ENCODE results near the gene RBCK1. TPM values are rescaled to one million over a fixed set of nuclear protein-coding genes. Genes with fewer than 3 reads are reported as not detected.

RBCK1 gene
- total RNA-seq, 1 experiment from 2014 or later = 115 TPM

DNA sequence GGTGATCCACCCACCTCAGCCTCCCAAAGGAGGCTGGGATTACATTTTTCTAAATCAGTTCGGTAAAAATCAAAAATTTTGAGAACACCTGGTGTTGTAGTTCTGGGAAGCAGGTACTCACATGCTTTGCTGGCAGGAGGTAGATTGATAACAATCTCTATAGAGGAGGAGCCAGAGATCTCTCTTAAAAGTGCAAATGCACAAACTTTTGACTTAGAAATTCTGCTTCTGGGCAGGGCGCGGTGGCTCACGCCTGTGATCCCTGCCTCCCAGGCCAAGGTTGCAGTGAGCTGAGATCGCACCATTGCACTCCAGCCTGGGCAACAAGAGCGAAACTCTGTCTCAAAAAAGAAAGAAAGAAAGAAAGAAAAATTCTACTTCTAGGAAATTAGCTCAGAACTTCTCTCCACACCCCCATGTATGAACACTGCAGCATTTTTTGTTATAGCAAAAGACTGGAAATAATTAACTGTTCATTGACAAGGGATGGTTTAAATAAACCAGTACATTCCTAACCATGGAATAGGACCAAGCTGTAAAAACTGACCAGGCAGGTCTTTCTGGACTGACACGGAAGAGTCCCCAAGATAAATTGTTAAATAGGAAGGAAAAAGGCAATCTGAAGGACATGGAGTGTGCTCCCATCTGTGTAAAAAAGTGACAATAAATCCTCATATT is 41.9 kb upstream of the RBCK1 start:
- CTCF ChIA-PET = interaction anchor here (1.2 kb wide), 1 partner anchor 66 kb away, joined by 4 read pairs; no protein-coding TSS in a partner anchor

DNA sequence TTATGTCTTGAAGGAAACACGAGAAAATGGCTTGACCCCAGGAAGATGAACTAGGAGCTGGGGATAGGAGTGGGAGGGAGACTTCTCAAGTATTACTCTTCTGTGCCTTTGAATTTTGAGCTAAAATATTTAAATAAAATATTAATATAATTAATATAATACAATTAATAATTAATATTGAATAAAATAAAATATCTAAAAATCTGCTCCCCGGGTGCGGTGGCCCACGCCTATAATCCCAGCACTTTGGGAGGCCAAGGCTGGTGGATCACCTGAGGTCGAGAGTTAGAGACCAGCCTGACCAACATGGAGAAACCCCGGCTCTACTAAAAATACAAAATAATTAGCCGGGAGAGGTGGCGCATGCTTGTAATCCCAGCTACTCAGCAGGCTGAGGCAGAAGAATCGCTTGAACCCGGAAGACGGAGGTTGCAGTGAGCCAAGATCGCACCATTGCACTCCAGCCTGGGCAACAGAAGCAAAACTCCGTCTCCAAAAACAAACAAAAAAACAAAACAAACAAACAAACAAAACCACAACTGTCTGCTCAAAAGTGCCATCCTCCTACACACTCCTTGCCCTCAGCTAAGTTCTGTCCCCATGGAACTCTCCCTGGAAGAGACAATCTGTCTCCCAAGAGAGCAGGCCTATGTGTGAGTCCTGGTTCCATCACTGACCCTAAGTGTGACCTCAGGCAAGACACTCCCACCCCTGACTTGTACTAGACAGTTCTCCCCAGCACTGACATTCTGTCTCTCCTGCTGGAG is 41.2 kb upstream of the RBCK1 start:
- ATAC-seq = no peak
- no peak overlapping the region for H2AFZ ChIP-seq (ENCODE audit: low read length)
- H3K9me3 ChIP-seq (ENCODE audit: low read length) = no peaks in the 10 kb centered on the region
- H3K36me3 ChIP-seq (ENCODE audit: low read depth, low read length) = no peaks in the 10 kb centered on the region
- H3K79me2 ChIP-seq (ENCODE audit: low read length) = peaks cover 9% of the 10 kb centered on the region; the same call in 1 of the 2 replicates
- H3K27me3 ChIP-seq (ENCODE audit: low read length) = no peaks in the 10 kb centered on the region
- ChIA-PET CTCF (interaction anchor here (1.2 kb wide), 1 partner anchor 65 kb away, joined by 4 read pairs; no protein-coding TSS in a partner anchor), POLR2A (ENCODE audit: unreplicated experiment) (interaction anchor here (0.6 to 0.7 kb wide), 2 partner anchors 13 to 63 kb away, joined by 3 to 8 read pairs; partner anchors contain the start of gene TRIB3)
- peak overlapping the region; percentile 44; the same call in 1 of the 2 replicates for H3K4me3 ChIP-seq (ENCODE audit: low read length)
- intact Hi-C loops (cut with micrococcal nuclease) = no loop called here
- BruUV-seq (replicated peaks) = no TSS peak
- H3K4me1 ChIP-seq (ENCODE audit: insufficient read depth, low read length) = peaks cover 86% of the 10 kb centered on the region
- DNase-seq = no peak
- 0 out of 2 replicates have a peak overlapping the region, but pooled peaks have one; percentile 49 for H3K9ac ChIP-seq (ENCODE audit: low read length)
- peaks cover 8% of the 10 kb centered on the region for H3F3A ChIP-seq (ENCODE audit: low read length, unreplicated experiment)
- H3K27ac ChIP-seq (ENCODE audit: low read length) = peak overlapping the region; percentile 86
- H4K20me1 ChIP-seq (ENCODE audit: low read length) = no peaks in the 10 kb centered on the region
- no peaks in the 10 kb centered on the region for H3K9me2 ChIP-seq (replicated peaks; ENCODE audit: low read length)
- peak overlapping the region; percentile 78 for H3K4me2 ChIP-seq (ENCODE audit: low read length)
- TF ChIP-seq EZH2phosphoT487 (IDR thresholded peaks at IDR 0.05; ENCODE audit: borderline replicate concordance, low read length) (no peak), EZH2 (IDR thresholded peaks at IDR 0.05; ENCODE audit: low read length, unreplicated experiment) (no peak), CTCF (conservative IDR thresholded peaks at IDR 0.05; ENCODE audit: low read depth, low read length) (no peak)

More for the DNA sequence above, 41.9 kb upstream of the RBCK1 start:
- Histone ChIP-seq H4K20me1 (ENCODE audit: low read length) (no peaks in the 10 kb centered on the region), H3K4me2 (ENCODE audit: low read length) (peak overlapping the region; percentile 78), H3F3A (ENCODE audit: low read length, unreplicated experiment) (peaks cover 8% of the 10 kb centered on the region), H3K36me3 (ENCODE audit: low read depth, low read length) (no peaks in the 10 kb centered on the region), H3K27ac (ENCODE audit: low read length) (peak overlapping the region; percentile 86), H3K79me2 (ENCODE audit: low read length) (peaks cover 9% of the 10 kb centered on the region; the same call in 1 of the 2 replicates), H3K9ac (ENCODE audit: low read length) (peak overlapping the region; percentile 49), H3K27me3 (ENCODE audit: low read length) (no peaks in the 10 kb centered on the region), H3K9me2 (replicated peaks; ENCODE audit: low read length) (no peaks in the 10 kb centered on the region), H3K4me3 (ENCODE audit: low read length) (peak overlapping the region; percentile 44; the same call in 1 of the 2 replicates), H3K4me1 (ENCODE audit: insufficient read depth, low read length) (peaks cover 79% of the 10 kb centered on the region), H3K9me3 (ENCODE audit: low read length) (no peaks in the 10 kb centered on the region), H2AFZ (ENCODE audit: low read length) (0 out of 2 replicates have a peak overlapping the region, but pooled peaks have one; percentile 3)
- ATAC-seq (peak; percentile 3; the same call in 1 of the 2 replicates), DNase-seq (peak; percentile 86)
- no TSS peak for BruUV-seq (replicated peaks)
- POLR2A ChIA-PET (ENCODE audit: unreplicated experiment) = interaction anchor here (0.6 to 0.7 kb wide), 2 partner anchors 14 to 64 kb away, joined by 3 to 8 read pairs; partner anchors contain the start of gene TRIB3
- TF ChIP-seq CTCF (conservative IDR thresholded peaks at IDR 0.05; ENCODE audit: low read depth, low read length) = no peak
- no peak for TF ChIP-seq EZH2 (IDR thresholded peaks at IDR 0.05; ENCODE audit: low read length, unreplicated experiment)
- TF ChIP-seq EZH2phosphoT487 (IDR thresholded peaks at IDR 0.05; ENCODE audit: borderline replicate concordance, low read length) = no peak
- intact Hi-C loops (cut with micrococcal nuclease) = no loop called here
